Suprapubic skin (tissue), 4 donors: ENCODE data around the gene TCF15. TPM values are rescaled to one million over a fixed set of nuclear protein-coding genes. Genes with fewer than 3 reads are reported as not detected.
A peak's percentile ranks its signal among the peaks of the same experiment; 100 is the strongest.

Experiments
- DNase-seq, 2 donors: peaks; one replicate each; pipeline ENCODE4 v3.0.0-alpha.2; 2019; ENCODE audit warnings: low spot score in 2 of 2
- H3K27ac ChIP-seq: fragments of 200-600 bp; sonication (generic); one replicate; pipeline ENCODE4 v1.5.1; 2019
- H3K27me3 ChIP-seq: fragments of 200-600 bp; sonication (generic); one replicate; pipeline ENCODE4 v1.5.1; 2019
- H3K36me3 ChIP-seq: fragments of 200-600 bp; sonication (generic); one replicate; pipeline ENCODE4 v1.5.1; 2019
- H3K4me1 ChIP-seq: fragments of 200-600 bp; sonication (generic); one replicate; pipeline ENCODE4 v1.5.1; 2019
- H3K4me3 ChIP-seq: fragments of 200-600 bp; sonication (generic); one replicate; pipeline ENCODE4 v1.5.1; 2019; ENCODE audit warnings: mild to moderate bottlenecking
- H3K9me3 ChIP-seq: fragments of 200-600 bp; sonication (generic); one replicate; pipeline ENCODE4 v1.5.1; 2019
- EP300 ChIP-seq: sonication (generic); formaldehyde crosslinking; IDR thresholded peaks from one replicate; pipeline ENCODE4 v1.6.1; 2017; ENCODE audit warnings: antibody characterized with exemption
- POLR2A ChIP-seq, 2 donors: fragments of 450-650 bp; IDR thresholded peaks; one replicate each; pipeline ENCODE4 v1.6.1; 2017; ENCODE audit warnings: antibody characterized with exemption in 2 of 2, mild to moderate bottlenecking in 2 of 2, moderate library complexity in 2 of 2
- POLR2AphosphoS5 ChIP-seq, 3 donors: sonication (generic); formaldehyde crosslinking; IDR thresholded peaks; one replicate each; pipeline ENCODE4 v1.6.1; 2017; ENCODE audit warnings: antibody characterized with exemption in 3 of 3
- WGBS: methylation state at CpG from one replicate; pipeline ENCODE4 v1.1.5; 2018; 5-methylcytosine and 5-hydroxymethylcytosine counted together
- total RNA-seq, 4 donors: library from RNA; depleted of rRNA; stranded (reverse); fragments of >200 nt; gene quantifications; one replicate each; pipeline ENCODE4 v1.1.0, GENCODE V29; 2016
- TF ChIP-seq, protein P1 (sequence below), 2 donors: fragments of 200-600 bp in 1 of 2; fragments of 450-650 bp in 1 of 2; sonication (generic) in 1 of 2; IDR thresholded peaks; one replicate each; pipeline ENCODE4 v1.5.1; 2016 to 2019; ENCODE audit warnings: antibody characterized with exemption in 2 of 2, mild to moderate bottlenecking in 1 of 2, moderate library complexity in 1 of 2

TCF15 gene
- total RNA-seq, 4 donors from 2014 or later, result 0.76 TPM; not detected in 3

DNA sequence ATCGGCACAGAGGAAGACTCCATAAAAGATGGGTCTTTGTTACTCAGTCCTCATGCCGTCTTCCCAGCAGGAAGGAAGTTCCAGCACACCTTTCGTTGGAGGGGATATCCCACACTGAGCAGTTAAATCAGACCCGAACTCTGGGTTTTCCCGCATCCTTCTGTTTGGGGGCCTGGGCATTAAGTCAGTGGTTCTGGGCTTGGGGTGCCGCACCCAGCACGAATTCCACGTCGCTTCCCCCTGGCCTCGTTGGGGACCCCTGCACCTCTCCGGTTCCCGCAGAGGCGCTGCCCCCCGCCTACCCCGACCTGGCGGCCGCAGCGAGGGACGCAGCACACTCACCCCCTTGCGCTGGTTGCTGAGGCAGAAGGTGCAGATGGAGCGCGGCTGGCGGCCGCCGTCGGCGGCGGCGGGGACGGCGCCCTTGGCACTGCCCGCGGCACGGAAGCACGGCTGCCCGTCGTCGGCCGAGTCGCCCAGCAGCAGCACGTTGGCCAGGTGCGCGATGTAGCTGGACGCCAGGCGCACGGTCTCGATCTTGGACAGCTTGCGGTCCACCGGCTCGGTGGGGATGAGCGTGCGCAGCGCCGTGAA, 641 bp downstream of the TCF15 start:
- DNase-seq, result no peak
- Histone ChIP-seq H3K4me1 (peaks cover 21% of the 10 kb centered on the region), H3K36me3 (no peaks in the 10 kb centered on the region), H3K27me3 (peaks cover 59% of the 10 kb centered on the region), H3K4me3 (peak overlapping the region; percentile 27), H3K27ac (no peak overlapping the region), H3K9me3 (no peaks in the 10 kb centered on the region)
- WGBS, result 16% methylated on average over 16 of the region's 54 CpGs
- TF ChIP-seq EP300 (no peak), POLR2A (IDR thresholded peaks at IDR 0.05) (no peak), POLR2AphosphoS5 (IDR thresholded peaks at IDR 0.05) (no peak)
- TF ChIP-seq, protein P1, sequence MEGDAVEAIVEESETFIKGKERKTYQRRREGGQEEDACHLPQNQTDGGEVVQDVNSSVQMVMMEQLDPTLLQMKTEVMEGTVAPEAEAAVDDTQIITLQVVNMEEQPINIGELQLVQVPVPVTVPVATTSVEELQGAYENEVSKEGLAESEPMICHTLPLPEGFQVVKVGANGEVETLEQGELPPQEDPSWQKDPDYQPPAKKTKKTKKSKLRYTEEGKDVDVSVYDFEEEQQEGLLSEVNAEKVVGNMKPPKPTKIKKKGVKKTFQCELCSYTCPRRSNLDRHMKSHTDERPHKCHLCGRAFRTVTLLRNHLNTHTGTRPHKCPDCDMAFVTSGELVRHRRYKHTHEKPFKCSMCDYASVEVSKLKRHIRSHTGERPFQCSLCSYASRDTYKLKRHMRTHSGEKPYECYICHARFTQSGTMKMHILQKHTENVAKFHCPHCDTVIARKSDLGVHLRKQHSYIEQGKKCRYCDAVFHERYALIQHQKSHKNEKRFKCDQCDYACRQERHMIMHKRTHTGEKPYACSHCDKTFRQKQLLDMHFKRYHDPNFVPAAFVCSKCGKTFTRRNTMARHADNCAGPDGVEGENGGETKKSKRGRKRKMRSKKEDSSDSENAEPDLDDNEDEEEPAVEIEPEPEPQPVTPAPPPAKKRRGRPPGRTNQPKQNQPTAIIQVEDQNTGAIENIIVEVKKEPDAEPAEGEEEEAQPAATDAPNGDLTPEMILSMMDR (IDR thresholded peaks at IDR 0.05), result no peak

DNA sequence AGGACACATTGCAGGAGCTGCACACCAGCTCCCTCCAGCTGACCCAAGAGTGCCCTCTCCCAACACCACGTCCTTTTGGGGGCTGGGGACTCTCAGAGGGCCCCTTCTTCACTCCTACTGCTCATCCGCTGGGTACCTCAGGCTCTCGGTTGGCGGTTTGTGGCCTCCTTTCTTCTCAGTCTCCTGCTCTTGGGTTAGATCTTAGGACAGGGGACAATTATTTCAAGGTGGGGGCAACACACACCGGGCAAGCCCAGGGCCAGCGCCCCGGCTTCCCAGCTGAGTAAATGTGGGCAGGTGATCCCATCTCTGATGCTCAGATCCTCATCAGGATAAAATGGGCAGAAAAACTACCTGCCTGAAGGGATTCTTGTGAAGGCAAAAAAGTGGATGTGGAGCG, 1.1 kb downstream of the TCF15 start:
- Histone ChIP-seq H3K27ac (no peak overlapping the region), H3K36me3 (no peaks in the 10 kb centered on the region), H3K9me3 (no peaks in the 10 kb centered on the region), H3K27me3 (peaks cover 57% of the 10 kb centered on the region), H3K4me3 (no peak overlapping the region), H3K4me1 (peaks cover 21% of the 10 kb centered on the region)
- TF ChIP-seq POLR2A (IDR thresholded peaks at IDR 0.05), result no peak
- TF ChIP-seq EP300, result no peak
- TF ChIP-seq POLR2AphosphoS5 (IDR thresholded peaks at IDR 0.05), result no peak
- TF ChIP-seq, protein P1 (IDR thresholded peaks at IDR 0.05), result no peak
- no peak for DNase-seq
- WGBS, result 84% methylated on average over 8 of the region's 8 CpGs

DNA sequence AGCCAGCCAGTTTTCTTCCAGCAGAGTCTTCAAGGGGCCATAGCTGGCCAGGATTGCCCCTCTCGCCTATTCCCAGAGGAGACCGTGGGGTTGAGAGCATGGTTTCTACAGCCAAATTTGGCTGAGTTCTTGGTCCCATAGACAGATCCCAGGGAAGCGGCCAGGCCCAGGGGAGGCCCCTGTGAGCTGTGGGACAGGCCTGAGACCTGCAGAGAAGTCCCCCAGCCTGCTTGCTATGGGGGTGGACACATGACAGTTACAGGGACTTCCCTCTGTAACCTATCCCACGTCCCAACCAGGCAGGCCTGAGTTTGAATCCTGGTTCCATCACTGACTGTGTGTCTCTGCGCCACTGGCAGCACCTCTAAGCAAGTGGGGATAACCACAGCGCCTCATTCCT, 2.6 kb downstream of the TCF15 start:
- Histone ChIP-seq H3K27ac (no peak overlapping the region), H3K4me1 (peaks cover 21% of the 10 kb centered on the region), H3K4me3 (no peak overlapping the region), H3K9me3 (no peaks in the 10 kb centered on the region), H3K27me3 (peaks cover 48% of the 10 kb centered on the region), H3K36me3 (no peaks in the 10 kb centered on the region)
- no peak for DNase-seq
- TF ChIP-seq POLR2A (IDR thresholded peaks at IDR 0.05) (no peak), POLR2AphosphoS5 (IDR thresholded peaks at IDR 0.05) (no peak), EP300 (no peak)
- TF ChIP-seq, protein P1 (IDR thresholded peaks at IDR 0.05), result no peak
- WGBS, result 91% methylated on average over 3 of the region's 6 CpGs

DNA sequence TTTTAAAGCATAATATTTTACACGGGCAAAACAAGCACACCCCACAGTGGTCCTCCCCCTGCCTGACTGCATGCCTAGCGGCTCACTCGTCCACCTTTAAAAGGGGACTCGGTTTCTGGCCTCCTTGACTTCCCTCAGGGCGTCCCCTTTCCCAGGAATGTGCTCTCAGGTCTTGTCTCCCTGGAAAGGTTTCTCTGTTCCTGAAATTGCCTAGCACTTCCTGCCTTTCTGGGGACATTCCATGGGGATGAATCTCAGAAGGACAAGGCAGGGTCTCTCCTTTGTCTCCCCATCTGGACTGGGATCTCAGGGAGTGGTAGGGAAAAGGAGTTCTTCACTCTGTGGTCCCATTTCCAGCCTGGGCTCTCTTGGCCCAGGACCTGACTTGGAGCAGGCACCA, 4.9 kb downstream of the TCF15 start:
- Histone ChIP-seq H3K4me3 (no peak overlapping the region), H3K27me3 (peaks cover 25% of the 10 kb centered on the region), H3K36me3 (no peaks in the 10 kb centered on the region), H3K27ac (no peak overlapping the region), H3K4me1 (peaks cover 7% of the 10 kb centered on the region), H3K9me3 (no peaks in the 10 kb centered on the region)
- TF ChIP-seq, protein P1 (IDR thresholded peaks at IDR 0.05), result no peak
- TF ChIP-seq POLR2A (IDR thresholded peaks at IDR 0.05) (no peak), POLR2AphosphoS5 (IDR thresholded peaks at IDR 0.05) (no peak), EP300 (no peak)
- 56% methylated on average over 5 of the region's 5 CpGs for WGBS
- no peak for DNase-seq

DNA sequence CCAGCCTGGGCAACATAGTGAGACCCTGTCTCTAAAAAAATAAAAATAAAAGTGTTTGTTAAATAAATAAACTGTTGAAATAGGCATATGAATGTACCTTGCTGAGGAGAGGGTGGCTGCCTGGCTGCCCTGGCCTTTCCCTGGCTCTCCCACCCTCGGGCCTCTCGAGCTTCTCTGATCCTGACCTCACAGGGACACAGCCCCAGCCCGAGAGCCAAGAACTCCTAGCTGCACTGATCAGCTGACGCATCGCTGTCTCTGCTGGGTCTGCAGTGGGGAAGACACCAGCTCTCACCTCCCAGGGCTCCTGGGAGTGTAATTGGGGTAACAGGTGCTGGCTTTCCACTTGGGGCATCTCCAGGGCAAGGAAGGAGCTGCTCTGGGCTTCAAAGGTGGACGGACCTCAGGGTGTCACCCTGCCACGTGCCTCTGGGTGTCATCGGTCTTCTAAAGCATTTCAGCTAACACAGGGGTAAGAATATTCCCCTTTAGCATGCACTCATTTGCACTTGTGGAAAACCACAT, 6.9 kb downstream of the TCF15 start:
- no peak for DNase-seq
- no peaks in the 10 kb centered on the region for H3K36me3 ChIP-seq
- TF ChIP-seq POLR2A (IDR thresholded peaks at IDR 0.05) (no peak), POLR2AphosphoS5 (IDR thresholded peaks at IDR 0.05) (no peak), EP300 (no peak)
- TF ChIP-seq, protein P1 (IDR thresholded peaks at IDR 0.05), result no peak
- no peaks in the 10 kb centered on the region for H3K4me1 ChIP-seq
- no peaks in the 10 kb centered on the region for H3K9me3 ChIP-seq
- H3K4me3 ChIP-seq, result no peak overlapping the region
- H3K27me3 ChIP-seq, result peaks cover 5% of the 10 kb centered on the region
- H3K27ac ChIP-seq, result no peak overlapping the region
- WGBS, result 71% methylated on average over 8 of the region's 8 CpGs
